ENCODE measurements around the gene KLC4.
"Not testable (repeated sequence)": the region's sequence is repeated elsewhere in the genome, so short reads cannot be mapped to it uniquely, and the experiment has no call there.

KLC4 gene

DNA sequence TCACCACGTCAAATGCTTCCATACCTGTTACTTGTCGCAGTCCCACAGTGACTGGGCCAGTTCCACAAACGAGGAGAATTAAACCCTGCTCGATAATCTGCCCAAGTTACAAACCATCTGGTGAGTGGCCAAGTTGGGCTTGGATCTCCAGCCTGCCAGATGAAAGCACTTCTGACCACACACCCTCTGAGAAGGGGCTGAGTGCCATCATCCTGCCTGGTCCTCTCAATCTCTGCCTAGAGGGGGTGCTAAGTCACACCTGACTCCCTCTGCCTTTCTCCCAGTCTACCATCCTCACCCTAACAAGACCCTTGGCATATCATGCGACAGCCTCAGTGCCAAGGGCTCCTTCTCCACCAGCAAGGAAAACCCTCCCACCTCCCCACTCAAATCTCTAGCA is 22.2 kb upstream of the KLC4 start:
- TF ChIP-seq, protein P1, sequence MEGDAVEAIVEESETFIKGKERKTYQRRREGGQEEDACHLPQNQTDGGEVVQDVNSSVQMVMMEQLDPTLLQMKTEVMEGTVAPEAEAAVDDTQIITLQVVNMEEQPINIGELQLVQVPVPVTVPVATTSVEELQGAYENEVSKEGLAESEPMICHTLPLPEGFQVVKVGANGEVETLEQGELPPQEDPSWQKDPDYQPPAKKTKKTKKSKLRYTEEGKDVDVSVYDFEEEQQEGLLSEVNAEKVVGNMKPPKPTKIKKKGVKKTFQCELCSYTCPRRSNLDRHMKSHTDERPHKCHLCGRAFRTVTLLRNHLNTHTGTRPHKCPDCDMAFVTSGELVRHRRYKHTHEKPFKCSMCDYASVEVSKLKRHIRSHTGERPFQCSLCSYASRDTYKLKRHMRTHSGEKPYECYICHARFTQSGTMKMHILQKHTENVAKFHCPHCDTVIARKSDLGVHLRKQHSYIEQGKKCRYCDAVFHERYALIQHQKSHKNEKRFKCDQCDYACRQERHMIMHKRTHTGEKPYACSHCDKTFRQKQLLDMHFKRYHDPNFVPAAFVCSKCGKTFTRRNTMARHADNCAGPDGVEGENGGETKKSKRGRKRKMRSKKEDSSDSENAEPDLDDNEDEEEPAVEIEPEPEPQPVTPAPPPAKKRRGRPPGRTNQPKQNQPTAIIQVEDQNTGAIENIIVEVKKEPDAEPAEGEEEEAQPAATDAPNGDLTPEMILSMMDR (IDR thresholded peaks at IDR 0.05), result no peak
- Histone ChIP-seq H3K4me1 (ENCODE audit: control insufficient read depth in 1 of 2, insufficient read depth in 1 of 2, low read depth in 1 of 2, low read length in 1 of 2) (no peaks in the 10 kb centered on the region), H3K9me3 (no peaks in the 10 kb centered on the region), H3K27ac (no peak overlapping the region), H3K36me3 (peaks cover 88% of the 10 kb centered on the region), H3K27me3 (no peaks in the 10 kb centered on the region), H3K4me3 (ENCODE audit: low read depth in 1 of 2, low read length in 1 of 2) (no peak overlapping the region)

DNA sequence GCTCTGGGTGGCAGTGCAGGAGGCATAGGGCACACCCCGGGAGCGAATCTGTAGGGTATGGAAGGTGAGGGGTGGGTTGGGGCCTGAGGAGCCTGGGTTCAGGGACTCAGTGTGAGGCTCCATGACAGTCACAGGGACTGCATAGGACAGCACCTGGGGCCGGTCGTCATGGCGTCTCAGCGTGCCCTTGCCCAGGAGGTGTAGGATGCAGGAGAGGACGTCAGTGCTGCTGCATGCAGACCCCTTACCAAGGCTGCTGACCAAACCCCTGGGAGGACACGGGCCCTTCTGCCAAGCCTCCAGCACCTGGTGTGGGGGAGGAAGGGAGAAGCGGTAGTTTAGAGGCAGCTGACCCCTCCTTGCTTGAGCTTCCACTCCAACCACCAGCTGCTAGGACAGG is 21.7 kb upstream of the KLC4 start:
- Histone ChIP-seq H3K27ac (no peak overlapping the region), H3K9me3 (no peaks in the 10 kb centered on the region), H3K4me3 (ENCODE audit: low read depth in 1 of 2, low read length in 1 of 2) (no peak overlapping the region), H3K27me3 (no peaks in the 10 kb centered on the region), H3K4me1 (ENCODE audit: control insufficient read depth in 1 of 2, insufficient read depth in 1 of 2, low read depth in 1 of 2, low read length in 1 of 2) (no peaks in the 10 kb centered on the region), H3K36me3 (peaks cover 90% of the 10 kb centered on the region)
- TF ChIP-seq, protein P1 (IDR thresholded peaks at IDR 0.05), result no peak

DNA sequence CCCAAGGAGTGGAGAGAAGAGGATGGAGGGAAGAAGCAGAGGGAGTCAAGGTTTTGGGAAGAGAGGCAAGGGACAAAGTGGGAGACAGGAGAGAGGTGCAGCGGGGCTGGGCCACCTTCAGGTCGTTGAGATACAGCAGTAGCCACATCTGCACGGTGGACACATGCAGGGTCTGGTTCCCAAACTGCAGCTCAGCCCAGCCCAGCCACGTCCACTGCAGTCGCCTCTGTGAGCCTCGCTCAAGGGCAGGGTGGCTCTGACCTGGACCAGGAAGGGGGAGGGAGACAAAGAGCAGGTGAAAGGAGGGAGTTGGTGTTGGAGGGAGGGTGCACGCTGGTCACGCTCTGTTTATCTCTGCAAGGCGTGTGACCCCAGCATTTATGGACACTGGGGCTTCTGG is 20.7 kb upstream of the KLC4 start:
- H3K4me1 ChIP-seq (ENCODE audit: control insufficient read depth in 1 of 2, insufficient read depth in 1 of 2, low read depth in 1 of 2, low read length in 1 of 2), result no peaks in the 10 kb centered on the region
- no peaks in the 10 kb centered on the region for H3K27me3 ChIP-seq
- no peak overlapping the region for H3K4me3 ChIP-seq (ENCODE audit: low read depth in 1 of 2, low read length in 1 of 2)
- TF ChIP-seq, protein P1 (IDR thresholded peaks at IDR 0.05), result no peak
- H3K36me3 ChIP-seq, result peaks cover 92% of the 10 kb centered on the region
- H3K27ac ChIP-seq, result no peak overlapping the region
- H3K9me3 ChIP-seq, result no peaks in the 10 kb centered on the region

DNA sequence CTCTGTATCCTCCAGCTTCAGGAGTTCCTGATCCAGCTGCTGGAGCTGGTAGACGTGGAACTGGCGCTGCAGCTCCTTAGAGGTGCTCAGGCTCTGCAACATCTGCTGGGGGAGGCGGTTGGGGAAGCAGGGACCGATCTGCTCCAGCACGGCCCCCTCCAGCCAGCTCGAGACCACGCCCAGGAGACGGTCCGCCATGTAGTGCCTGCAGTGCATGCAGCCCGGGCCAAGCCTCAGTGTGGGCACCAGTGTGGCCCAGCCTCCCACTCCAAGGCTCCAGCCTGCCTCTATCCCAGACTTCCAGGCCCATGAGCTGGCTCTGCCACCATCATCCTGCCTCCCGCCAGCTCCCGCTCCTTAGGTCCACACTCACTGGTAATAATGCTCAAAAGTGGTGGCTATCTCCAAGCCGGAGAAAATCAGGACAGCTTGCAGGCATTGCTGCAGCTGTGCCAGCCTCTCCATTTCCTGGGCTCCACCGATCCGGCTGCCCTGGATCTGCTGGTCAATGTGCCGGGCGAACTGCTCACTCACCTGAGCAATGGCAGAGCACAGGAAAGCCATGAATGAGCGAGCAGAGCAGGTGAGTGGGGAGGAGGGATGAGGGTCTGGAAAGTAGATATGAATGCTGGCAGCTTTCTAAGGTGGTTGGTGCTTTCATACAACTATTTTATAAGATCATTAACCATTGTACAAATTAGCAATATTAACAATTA is 18.7 kb upstream of the KLC4 start:
- peaks cover 91% of the 10 kb centered on the region for H3K36me3 ChIP-seq
- no peaks in the 10 kb centered on the region for H3K27me3 ChIP-seq
- no peaks in the 10 kb centered on the region for H3K9me3 ChIP-seq
- no peak overlapping the region for H3K4me3 ChIP-seq (ENCODE audit: low read depth in 1 of 2, low read length in 1 of 2)
- no peaks in the 10 kb centered on the region for H3K4me1 ChIP-seq (ENCODE audit: control insufficient read depth in 1 of 2, insufficient read depth in 1 of 2, low read depth in 1 of 2, low read length in 1 of 2)
- no peak overlapping the region for H3K27ac ChIP-seq
- TF ChIP-seq, protein P1 (IDR thresholded peaks at IDR 0.05), result no peak

DNA sequence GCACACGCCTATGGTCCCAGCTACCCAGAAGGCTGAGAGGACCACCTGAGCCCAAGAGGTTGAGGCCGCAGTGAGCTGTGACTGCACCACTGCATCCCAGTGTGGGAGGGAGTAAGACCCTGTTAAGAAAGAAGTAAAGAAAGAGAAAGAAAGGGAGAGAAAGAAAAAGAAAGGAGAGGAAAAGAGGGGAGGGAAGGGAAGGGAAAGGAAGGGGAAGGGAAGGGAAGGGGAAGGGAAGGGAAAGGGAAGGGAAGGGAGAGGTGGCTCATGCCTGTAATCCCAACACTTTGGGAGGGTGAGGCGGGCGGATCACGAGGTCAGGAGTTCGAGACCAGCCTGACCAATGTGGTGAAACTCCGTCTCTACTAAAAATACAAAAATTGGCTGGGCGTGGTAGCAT is 18.0 kb upstream of the KLC4 start:
- H3K4me3 ChIP-seq (ENCODE audit: low read depth in 1 of 2, low read length in 1 of 2); H3K27me3 ChIP-seq; H3K27ac ChIP-seq; H3K9me3 ChIP-seq; H3K4me1 ChIP-seq (ENCODE audit: control insufficient read depth in 1 of 2, insufficient read depth in 1 of 2, low read depth in 1 of 2, low read length in 1 of 2): not testable (repeated sequence)
- H3K36me3 ChIP-seq, result peaks cover 93% of the 10 kb centered on the region

DNA sequence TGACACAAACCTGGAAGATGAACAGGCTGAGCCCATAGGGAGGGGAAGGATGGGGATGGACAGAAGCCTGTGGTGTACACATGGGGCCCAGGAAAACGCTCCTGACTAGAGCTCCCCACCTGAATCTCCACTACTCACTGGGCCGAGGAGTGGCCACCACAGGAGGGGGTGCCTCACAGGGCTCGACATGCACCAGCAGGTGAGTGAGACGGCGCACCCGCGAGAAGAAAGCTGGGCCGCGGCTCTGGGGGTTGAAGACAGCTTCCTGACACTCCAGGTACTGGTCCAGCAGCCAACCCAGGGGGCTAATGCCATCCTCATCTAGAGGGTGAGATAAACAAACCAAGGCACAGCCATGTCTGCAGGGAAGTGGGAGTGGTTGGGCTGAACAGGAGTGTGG is 16.1 kb upstream of the KLC4 start:
- Histone ChIP-seq H3K36me3 (peaks cover 91% of the 10 kb centered on the region), H3K4me3 (ENCODE audit: low read depth in 1 of 2, low read length in 1 of 2) (no peak overlapping the region)
- TF ChIP-seq, protein P1 (IDR thresholded peaks at IDR 0.05), result no peak

More for the DNA sequence above, 16.1 kb upstream of the KLC4 start:
- H3K4me1 ChIP-seq (ENCODE audit: control insufficient read depth in 1 of 2, insufficient read depth in 1 of 2, low read depth in 1 of 2, low read length in 1 of 2), result no peaks in the 10 kb centered on the region
- no peaks in the 10 kb centered on the region for H3K27me3 ChIP-seq
- H3K9me3 ChIP-seq, result no peaks in the 10 kb centered on the region
- H3K27ac ChIP-seq, result no peak overlapping the region
